Activated naive CD4-positive, alpha-beta T cell treated with anti-CD3 and anti-CD28 coated beads, Interleukin-2, amount 10 ng/mL, durations not matched to agents 7 days and 5 days (primary cell): Measurements from ENCODE around the gene NTF4.
"Not testable (repeated sequence)": the region's sequence is repeated elsewhere in the genome, so short reads cannot be mapped to it uniquely, and the experiment has no call there.

ENCODE experiments used
- CTCF ChIA-PET: fragments of 350-600 bp; sonication (Branson Sonifier 250); formaldehyde crosslinking; loops from one replicate; lab custom pipeline; 2021; ENCODE audit warnings: antibody characterized with exemption; lab: Charles Lee
- DNase-seq: peaks from one replicate; pipeline ENCODE4 v3.0.0-alpha.2; 2020
- H3K27ac Mint-ChIP-seq: one replicate; pipeline ENCODE4 v1.8.0; 2021; ENCODE audit warnings: mild to moderate bottlenecking, moderate library complexity, mixed read lengths
- H3K27me3 Mint-ChIP-seq: one replicate; pipeline ENCODE4 v1.8.0; 2021; ENCODE audit warnings: mild to moderate bottlenecking, mixed read lengths
- H3K36me3 Mint-ChIP-seq: one replicate; pipeline ENCODE4 v1.8.0; 2021; ENCODE audit warnings: mixed read lengths
- H3K4me1 Mint-ChIP-seq: one replicate; pipeline ENCODE4 v1.8.0; 2021; ENCODE audit warnings: mixed read lengths
- H3K4me3 Mint-ChIP-seq: one replicate; pipeline ENCODE4 v1.8.0; 2021; ENCODE audit warnings: mild to moderate bottlenecking, moderate library complexity, mixed read lengths
- H3K9me3 Mint-ChIP-seq: one replicate; pipeline ENCODE4 v1.8.0; 2021; ENCODE audit warnings: mixed read lengths

The NTF4 gene

DNA sequence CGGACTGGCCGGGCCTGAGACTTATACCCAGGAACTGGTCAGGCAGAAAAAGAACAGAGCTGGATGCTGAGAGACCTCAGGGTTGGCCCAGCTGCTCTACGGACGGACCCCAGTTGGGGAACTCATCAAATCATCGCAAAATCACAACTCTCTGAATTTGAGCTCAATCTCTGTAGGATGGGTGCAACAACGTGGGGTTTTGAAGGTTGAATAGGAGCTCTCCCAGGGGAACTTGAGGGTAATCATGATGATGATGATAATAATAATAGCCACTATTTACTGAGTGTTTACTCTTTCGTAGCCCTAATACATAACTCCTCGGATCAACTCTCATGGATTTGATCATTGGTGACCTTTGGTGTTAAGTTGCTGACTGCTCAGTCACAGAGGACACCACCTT, 34.3 kb downstream of the NTF4 start:
- H3K27me3 Mint-ChIP-seq = peaks cover 11% of the 10 kb centered on the region
- CTCF ChIA-PET = interaction anchor here (1.8 kb wide), 1 partner anchor 242 kb away, joined by 5 read pairs; no protein-coding TSS in a partner anchor
- H3K9me3 Mint-ChIP-seq, H3K27ac Mint-ChIP-seq, H3K4me1 Mint-ChIP-seq, DNase-seq, H3K36me3 Mint-ChIP-seq, H3K4me3 Mint-ChIP-seq: not testable (repeated sequence)

DNA sequence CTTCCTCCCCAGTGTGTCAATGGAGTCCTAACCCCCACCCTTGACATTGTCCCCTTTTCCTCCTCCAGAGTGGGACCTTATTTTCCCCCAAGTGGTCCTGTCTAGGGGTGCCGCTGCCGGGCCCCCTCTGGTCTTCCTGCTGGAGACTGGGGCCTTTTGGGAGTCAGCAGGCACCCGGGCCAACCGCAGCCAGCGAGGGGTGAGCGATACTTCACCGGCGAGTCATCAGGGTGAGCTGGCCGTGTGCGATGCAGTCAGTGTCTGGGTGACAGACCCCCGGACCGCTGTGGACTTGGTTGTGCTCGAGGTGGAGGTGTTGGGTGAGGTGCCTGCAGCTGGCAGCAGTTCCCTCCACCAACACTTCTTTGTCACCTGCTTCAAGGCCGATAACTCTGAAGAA, 34.9 kb downstream of the NTF4 start:
- H3K9me3 Mint-ChIP-seq, H3K27ac Mint-ChIP-seq, H3K36me3 Mint-ChIP-seq, DNase-seq, H3K4me1 Mint-ChIP-seq, H3K4me3 Mint-ChIP-seq: not testable (repeated sequence)
- peaks cover 10% of the 10 kb centered on the region for H3K27me3 Mint-ChIP-seq
- CTCF ChIA-PET = interaction anchor here (1.8 kb wide), 1 partner anchor 242 kb away, joined by 5 read pairs; no protein-coding TSS in a partner anchor

DNA sequence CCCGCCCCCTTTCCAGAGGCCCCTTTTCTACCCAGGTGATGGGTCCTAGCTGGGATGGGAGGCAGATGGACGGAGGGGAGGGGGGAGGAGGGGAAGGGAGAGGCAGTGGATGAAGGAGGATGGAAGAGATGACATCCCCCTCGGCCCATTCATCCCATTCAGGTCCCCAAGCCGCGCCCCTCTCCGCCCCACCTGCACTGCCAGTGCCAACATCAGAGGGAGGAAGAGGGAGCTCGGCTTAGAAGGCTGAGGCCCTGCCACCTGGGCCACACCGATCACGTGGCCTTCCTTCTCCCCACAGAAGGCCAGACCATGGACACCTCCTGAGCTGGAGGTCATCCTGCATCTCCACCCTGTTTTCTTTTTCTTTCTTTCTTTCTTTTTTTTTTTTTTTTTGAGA, 35.9 kb downstream of the NTF4 start:
- H3K9me3 Mint-ChIP-seq, H3K4me3 Mint-ChIP-seq, DNase-seq, H3K36me3 Mint-ChIP-seq, CTCF ChIA-PET, H3K4me1 Mint-ChIP-seq, H3K27ac Mint-ChIP-seq: not testable (repeated sequence)
- H3K27me3 Mint-ChIP-seq = peaks cover 10% of the 10 kb centered on the region

DNA sequence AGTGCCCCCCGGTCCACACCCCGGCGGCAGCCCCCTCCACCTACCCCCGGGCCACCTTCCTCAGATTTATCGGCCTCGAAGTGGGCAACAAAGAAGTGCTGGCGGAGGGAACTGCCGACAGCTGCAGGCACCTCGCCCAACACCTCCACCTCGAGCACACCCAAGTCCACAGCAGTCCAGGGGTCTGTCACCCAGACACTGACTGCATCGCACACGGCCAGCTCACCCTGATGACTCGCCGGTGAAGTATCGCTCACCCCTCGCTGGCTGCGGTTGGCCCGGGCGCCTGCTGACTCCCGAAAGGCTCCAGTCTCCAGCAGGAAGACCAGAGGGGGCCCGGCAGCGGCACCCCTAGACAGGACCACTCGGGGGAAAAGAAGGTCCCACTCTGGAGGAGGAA, 39.0 kb downstream of the NTF4 start:
- H3K4me3 Mint-ChIP-seq, CTCF ChIA-PET, H3K27ac Mint-ChIP-seq, H3K4me1 Mint-ChIP-seq, DNase-seq, H3K9me3 Mint-ChIP-seq, H3K36me3 Mint-ChIP-seq: not testable (repeated sequence)
- H3K27me3 Mint-ChIP-seq = peaks cover 10% of the 10 kb centered on the region

DNA sequence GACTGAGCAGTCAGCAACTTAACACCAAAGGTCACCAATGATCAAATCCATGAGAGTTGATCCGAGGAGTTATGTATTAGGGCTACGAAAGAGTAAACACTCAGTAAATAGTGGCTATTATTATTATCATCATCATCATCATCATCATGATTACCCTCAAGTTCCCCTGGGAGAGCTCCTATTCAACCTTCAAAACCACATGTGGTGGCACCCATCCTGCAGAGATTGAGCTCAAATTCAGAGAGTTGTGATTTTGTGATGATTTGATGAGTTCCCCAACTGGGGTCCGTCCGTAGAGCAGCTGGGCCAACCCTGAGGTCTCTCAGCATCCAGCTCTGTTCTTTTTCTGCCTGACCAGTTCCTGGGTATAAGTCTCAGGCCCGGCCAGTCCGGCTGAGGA, 39.5 kb downstream of the NTF4 start:
- H3K4me3 Mint-ChIP-seq, CTCF ChIA-PET, H3K36me3 Mint-ChIP-seq, H3K9me3 Mint-ChIP-seq, H3K27ac Mint-ChIP-seq, H3K4me1 Mint-ChIP-seq, DNase-seq: not testable (repeated sequence)
- peaks cover 15% of the 10 kb centered on the region for H3K27me3 Mint-ChIP-seq

DNA sequence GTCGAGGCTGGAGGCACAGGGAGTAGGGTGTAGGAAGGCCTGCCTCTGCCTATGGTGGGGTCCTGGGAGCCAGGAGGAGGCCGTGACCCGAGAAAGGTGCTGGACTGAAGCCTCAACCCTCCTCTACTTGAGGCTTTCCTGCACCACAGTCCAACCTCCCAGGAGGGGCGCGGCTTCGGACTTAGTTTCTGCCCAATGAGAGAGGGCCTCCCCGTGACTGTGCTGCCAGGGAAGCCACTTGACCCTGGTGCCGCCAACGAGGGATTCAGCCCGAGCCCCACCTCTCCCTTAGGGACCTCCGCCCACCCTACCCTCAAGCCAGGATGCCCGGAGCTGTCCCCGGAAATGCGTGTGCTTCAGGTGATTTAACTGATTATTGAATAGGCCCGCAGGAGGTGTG, 40.4 kb downstream of the NTF4 start, which contains the start of gene CGB3:
TSS of gene CGB3 (minus strand) at position 101 of the 400 bp plus-strand sequence. CDS start 362 bp downstream, outside the sequence.
- peaks cover 14% of the 10 kb centered on the region for H3K4me1 Mint-ChIP-seq
- H3K9me3 Mint-ChIP-seq, CTCF ChIA-PET, H3K36me3 Mint-ChIP-seq, H3K27ac Mint-ChIP-seq, DNase-seq, H3K4me3 Mint-ChIP-seq: not testable (repeated sequence)
- peaks cover 24% of the 10 kb centered on the region for H3K27me3 Mint-ChIP-seq

DNA sequence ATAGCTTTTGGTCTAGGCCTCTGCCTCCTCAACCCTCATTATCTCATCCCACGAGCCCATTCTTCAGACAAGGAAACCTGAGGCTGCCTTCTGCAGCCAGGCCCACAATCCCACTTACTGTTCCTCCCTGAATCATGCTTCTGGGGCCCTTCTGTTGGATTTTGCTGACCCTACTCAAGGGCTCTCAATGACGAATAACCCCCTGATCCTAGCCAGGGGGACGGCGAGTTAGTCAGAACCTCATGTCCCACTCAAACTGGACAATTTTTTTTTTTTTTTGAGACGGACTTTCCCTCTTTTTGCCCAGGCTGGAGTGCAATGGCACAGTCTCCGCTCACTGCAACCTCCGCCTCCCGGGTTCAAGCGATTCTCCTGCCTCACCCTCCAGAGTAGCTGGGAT, 42.5 kb downstream of the NTF4 start:
- Mint-ChIP-seq H3K4me3 (no peak overlapping the region), H3K27ac (no peak overlapping the region), H3K27me3 (peaks cover 39% of the 10 kb centered on the region), H3K9me3 (no peaks in the 10 kb centered on the region), H3K4me1 (peaks cover 30% of the 10 kb centered on the region), H3K36me3 (no peaks in the 10 kb centered on the region)
- CTCF ChIA-PET = interaction anchor here (0.9 kb wide), 1 partner anchor 25 kb away, joined by 4 read pairs; no protein-coding TSS in a partner anchor
- DNase-seq = no peak

DNA sequence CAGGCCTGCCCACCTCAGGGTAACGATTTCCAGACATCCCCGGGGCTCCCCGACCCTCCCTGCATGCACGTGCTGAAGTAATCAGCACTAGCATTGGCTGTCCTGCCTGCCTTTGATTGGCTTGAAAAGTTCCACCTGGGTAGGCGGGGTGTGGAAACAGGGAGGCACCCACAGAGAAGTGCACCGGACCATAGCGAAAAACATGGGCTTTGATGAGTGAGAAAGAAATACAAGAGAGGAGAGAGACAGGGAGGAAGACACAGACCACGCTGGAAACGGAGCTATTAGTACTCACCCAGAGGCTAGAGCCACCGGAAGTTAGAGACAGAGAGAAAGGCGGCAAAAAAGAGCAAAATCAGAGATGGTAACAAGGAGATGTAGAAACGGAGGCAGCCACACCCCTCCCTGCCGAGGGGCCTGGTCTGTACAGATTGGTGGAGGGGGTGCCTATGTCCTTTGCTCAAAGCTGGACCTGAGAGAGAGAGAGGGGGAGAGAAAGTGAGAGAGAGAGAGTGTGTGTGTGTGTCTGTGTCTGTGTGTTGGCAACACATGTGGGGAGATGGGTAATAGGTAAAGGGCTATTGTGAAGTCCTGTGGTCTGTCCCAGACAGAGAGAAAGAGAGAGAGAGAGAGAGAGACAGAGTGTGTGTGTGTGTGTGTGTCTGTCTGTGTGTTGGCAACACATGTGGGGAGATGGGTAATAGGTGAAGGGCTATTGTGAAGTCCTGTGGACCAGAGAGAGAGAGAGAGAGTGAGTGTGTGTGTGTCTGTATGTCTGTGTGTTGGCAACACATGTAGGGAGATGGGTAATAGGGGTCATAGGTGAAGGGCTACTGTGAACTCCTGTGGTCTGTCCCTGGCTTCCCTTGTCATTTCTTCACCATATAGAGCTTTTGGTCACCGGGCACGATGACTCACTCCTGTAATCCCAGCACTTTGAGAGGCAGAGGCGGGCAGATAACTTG, 43.4 kb downstream of the NTF4 start:
- Mint-ChIP-seq H3K27ac (no peak overlapping the region), H3K9me3 (no peaks in the 10 kb centered on the region), H3K27me3 (peaks cover 39% of the 10 kb centered on the region), H3K4me1 (peaks cover 32% of the 10 kb centered on the region), H3K36me3 (no peaks in the 10 kb centered on the region), H3K4me3 (no peak overlapping the region)
- CTCF ChIA-PET = interaction anchor here (0.9 kb wide), 1 partner anchor 24 kb away, joined by 4 read pairs; no protein-coding TSS in a partner anchor
- no peak for DNase-seq

DNA sequence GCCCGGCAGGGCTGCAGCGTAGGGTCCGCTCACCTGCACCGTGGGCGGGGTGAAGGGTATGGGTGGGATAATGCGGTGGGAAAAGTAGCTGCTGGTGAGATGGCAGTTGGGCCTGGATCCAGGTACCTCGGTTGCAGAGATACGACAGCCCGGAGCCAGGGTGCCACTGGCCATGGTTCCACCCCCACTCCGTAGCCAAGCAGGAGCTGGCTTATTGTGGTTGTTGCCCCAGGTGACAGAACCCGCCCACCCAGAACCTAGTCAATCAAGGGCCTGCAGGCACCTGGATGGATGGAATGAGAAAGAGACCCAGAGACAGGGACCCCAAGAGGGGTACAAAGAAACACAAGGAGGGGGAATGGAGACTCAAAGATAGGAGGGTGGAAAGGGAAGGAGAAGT, 44.3 kb downstream of the NTF4 start:
- no peak for DNase-seq
- Mint-ChIP-seq H3K4me1 (peaks cover 32% of the 10 kb centered on the region), H3K36me3 (peaks cover 6% of the 10 kb centered on the region), H3K9me3 (no peaks in the 10 kb centered on the region), H3K27ac (no peak overlapping the region), H3K27me3 (peaks cover 39% of the 10 kb centered on the region), H3K4me3 (no peak overlapping the region)
- CTCF ChIA-PET = interaction anchor here (1.8 kb wide), 1 partner anchor 20 kb away, joined by 8 read pairs; no protein-coding TSS in a partner anchor

DNA sequence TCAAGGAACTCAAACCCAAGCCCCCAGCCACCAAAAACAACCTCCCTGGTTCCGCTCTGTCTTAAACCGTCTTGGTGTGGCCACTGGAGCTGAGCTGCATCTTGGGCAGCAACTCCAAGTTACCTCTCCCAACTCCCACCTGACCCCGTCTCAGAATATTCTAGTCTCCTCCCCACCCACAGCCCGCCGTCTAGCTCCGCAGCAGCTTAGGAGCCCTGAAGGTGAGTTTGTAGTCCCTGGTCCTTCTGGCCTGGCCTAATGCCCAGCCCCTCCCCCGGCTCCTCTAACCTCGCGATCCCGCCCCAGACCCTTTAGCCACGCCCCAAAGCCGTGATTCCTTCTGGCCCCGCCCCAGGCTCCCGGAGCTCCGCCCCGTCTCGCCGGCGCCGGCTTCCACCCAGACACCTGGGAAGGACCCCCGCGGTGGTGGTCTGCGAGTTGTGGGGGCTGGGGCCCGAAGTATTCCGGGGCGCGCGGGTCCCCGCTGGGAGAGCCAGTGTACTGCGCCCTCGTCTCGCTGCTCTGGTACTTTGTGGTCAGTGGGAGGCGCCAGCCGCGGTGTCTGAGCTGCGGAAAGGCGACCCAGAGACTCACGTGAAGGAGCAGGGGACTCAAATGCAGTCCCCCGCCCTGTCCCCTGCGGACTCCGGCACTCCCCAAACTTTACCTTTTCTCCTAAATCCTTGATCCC, 45.2 kb downstream of the NTF4 start:
- no peaks in the 10 kb centered on the region for H3K9me3 Mint-ChIP-seq
- peak; percentile 73 for DNase-seq
- peaks cover 32% of the 10 kb centered on the region for H3K4me1 Mint-ChIP-seq
- no peak overlapping the region for H3K27ac Mint-ChIP-seq
- H3K4me3 Mint-ChIP-seq = peak overlapping the region; percentile 78
- peaks cover 8% of the 10 kb centered on the region for H3K36me3 Mint-ChIP-seq
- peaks cover 39% of the 10 kb centered on the region for H3K27me3 Mint-ChIP-seq
- CTCF ChIA-PET = interaction anchor here (1.0 to 1.8 kb wide), 4 partner anchors 10 to 49 kb away, joined by 3 to 8 read pairs (median 3); partner anchors contain the start of genes GYS1 and RUVBL2

DNA sequence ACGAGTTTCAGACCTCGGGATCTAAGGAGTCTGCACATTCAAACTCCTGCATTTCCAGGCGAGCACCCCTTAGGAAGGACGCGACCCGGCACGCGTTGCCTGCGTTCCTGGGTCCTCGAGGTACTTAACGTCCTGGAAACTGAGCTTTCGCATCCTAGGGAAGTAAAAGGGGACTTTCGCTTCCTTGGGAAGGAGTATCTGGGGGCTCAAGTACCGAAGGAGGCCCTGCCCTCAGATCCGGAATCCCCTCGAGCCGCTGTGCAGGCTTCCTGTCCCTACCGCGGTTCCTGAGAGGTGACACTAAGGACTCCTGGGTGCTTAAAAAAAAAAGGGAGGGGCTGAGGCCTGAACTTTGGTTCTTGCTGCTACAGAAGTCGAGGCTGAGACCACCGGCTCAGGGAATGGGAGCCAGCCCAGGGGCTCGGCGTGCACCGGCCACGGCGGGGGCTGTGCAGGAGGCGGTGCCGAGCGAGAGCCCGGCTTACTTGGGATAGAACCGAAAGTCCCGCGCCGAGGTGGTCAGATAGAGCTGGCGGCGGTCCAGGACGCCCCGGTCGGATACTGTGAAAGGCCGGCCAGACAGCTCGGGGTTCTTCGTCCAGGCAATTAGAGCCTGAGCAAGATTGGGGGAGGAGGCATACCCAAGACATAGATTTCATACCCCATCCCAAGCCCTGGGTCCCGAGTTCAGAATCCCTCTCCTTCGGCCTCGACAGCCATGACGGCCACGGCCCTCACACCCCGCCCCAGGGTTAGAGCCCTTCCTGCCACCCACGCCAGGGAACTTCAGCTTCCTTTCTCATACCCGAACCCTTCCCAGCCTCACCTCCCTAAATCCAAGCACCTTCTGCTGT, 46.0 kb downstream of the NTF4 start:
- not testable (repeated sequence) for H3K27ac Mint-ChIP-seq
- CTCF ChIA-PET = interaction anchor here (1.0 to 1.8 kb wide), 8 partner anchors 9 to 180 kb away, joined by 3 to 8 read pairs (median 4); partner anchors contain the start of genes GYS1 and RUVBL2

DNA sequence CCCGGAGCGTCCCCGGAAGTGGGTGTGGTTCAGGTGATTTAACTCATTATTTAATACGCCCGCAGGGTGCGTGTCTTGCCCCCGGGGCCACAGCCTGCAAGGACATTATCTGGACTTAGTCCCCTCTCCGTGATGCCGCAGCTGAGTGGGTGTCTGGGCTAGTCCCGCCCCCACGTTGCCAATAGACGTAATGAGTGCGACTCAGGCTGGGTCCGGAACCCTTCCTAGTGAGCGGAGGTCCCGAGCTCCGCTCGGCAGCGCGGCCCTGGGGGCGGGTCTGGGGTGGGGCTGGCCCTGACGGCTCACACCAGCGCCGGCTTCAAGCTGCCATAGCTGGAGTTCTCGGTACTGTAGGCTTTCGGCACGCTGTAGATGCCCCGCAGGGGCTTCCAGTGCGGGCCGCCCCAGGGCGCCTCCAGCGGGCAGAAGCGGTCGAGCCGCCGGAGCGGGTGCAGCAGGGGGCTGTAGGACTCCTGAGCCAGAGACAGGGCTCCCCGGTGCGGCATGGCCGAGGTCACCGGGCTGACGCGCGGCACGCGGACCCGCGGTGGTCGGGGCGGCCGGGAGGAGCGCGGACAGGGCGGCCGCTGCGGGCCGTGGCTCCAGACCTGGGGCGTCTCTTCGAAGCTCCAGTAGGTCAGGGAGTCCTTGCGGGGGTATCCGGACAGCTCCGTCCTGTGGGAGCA, 46.8 kb downstream of the NTF4 start:
- Mint-ChIP-seq H3K4me1 (peaks cover 32% of the 10 kb centered on the region), H3K9me3 (no peaks in the 10 kb centered on the region), H3K36me3 (peaks cover 8% of the 10 kb centered on the region), H3K27ac (no peak overlapping the region), H3K4me3 (peak overlapping the region; percentile 78), H3K27me3 (peaks cover 39% of the 10 kb centered on the region)
- peak; percentile 75 for DNase-seq
- CTCF ChIA-PET = interaction anchor here (1.1 to 1.5 kb wide), 4 partner anchors 9 to 181 kb away, joined by 4 to 6 read pairs (median 4); no protein-coding TSS in a partner anchor

More for the DNA sequence above, 46.0 kb downstream of the NTF4 start:
- H3K4me3 Mint-ChIP-seq = peak overlapping the region; percentile 78
- H3K27me3 Mint-ChIP-seq = peaks cover 39% of the 10 kb centered on the region
- not testable (repeated sequence) for H3K9me3 Mint-ChIP-seq, H3K36me3 Mint-ChIP-seq
- H3K4me1 Mint-ChIP-seq = peaks cover 32% of the 10 kb centered on the region
- peak; percentile 47 for DNase-seq
